GM23338 (cell line): ENCODE results near the gene NTNG1. TPM values are rescaled to one million over a fixed set of nuclear protein-coding genes. Genes with fewer than 3 reads are reported as not detected.

Source experiments
- ATAC-seq: fragments of 200-7000 bp; cut with Tn5 transposase; 3 replicates; pipeline ENCODE4 v1.9.1; 2020
- DNase-seq: peaks from one replicate; pipeline ENCODE4 v3.0.0-alpha.2; 2015; ENCODE audit warnings: low spot score
- H2AFZ ChIP-seq: fragments of 200-600 bp; sonication (generic); 2 replicates; pipeline ENCODE4 v1.8.0; 2016; ENCODE audit warnings: antibody characterized with exemption, mild to moderate bottlenecking, moderate library complexity
- H3F3A ChIP-seq: fragments of 200-600 bp; sonication (generic); replicated peaks from 2 replicates; pipeline ENCODE4 v1.8.0; 2017; ENCODE audit warnings: antibody characterized with exemption, mixed run types, low read depth
- H3K27ac ChIP-seq: fragments of 200-600 bp; sonication (generic); 2 replicates; pipeline ENCODE4 v1.6.1; 2016; ENCODE audit warnings: low read depth
- H3K27me3 ChIP-seq: fragments of 200-600 bp; sonication (generic); 2 replicates; pipeline ENCODE4 v1.8.0; 2016; ENCODE audit warnings: mild to moderate bottlenecking, mixed run types, moderate library complexity; ENCODE audit not compliant: insufficient read depth
- H3K36me3 ChIP-seq: fragments of 200-600 bp; sonication (generic); 2 replicates; pipeline ENCODE4 v1.8.0; 2016; ENCODE audit warnings: mild to moderate bottlenecking; ENCODE audit not compliant: insufficient read depth
- H3K4me1 ChIP-seq: fragments of 200-600 bp; sonication (generic); 2 replicates; pipeline ENCODE4 v1.8.0; 2016; ENCODE audit warnings: mild to moderate bottlenecking, moderate library complexity; ENCODE audit not compliant: insufficient read depth
- H3K4me2 ChIP-seq: fragments of 200-600 bp; sonication (generic); 2 replicates; pipeline ENCODE4 v1.7.1; 2017; ENCODE audit warnings: mixed run types
- H3K4me3 ChIP-seq: fragments of 200-600 bp; sonication (generic); 2 replicates; pipeline ENCODE4 v1.6.1; 2016; ENCODE audit warnings: mixed run types
- H3K79me2 ChIP-seq: fragments of 200-600 bp; sonication (generic); replicated peaks from 2 replicates; pipeline ENCODE4 v1.8.0; 2017; ENCODE audit warnings: mild to moderate bottlenecking; ENCODE audit not compliant: insufficient read depth
- H3K9me2 ChIP-seq: fragments of 200-600 bp; sonication (generic); 2 replicates; pipeline ENCODE4 v1.8.0; 2017; ENCODE audit not compliant: insufficient read depth
- H4K20me1 ChIP-seq: fragments of 200-600 bp; sonication (generic); replicated peaks from 2 replicates; pipeline ENCODE4 v1.8.0; 2017; ENCODE audit warnings: mild to moderate bottlenecking; ENCODE audit not compliant: insufficient read depth
- H3K27ac Mint-ChIP-seq: 2 replicates; pipeline ENCODE4 v1.8.0; 2020; ENCODE audit warnings: inconsistent platforms, mild to moderate bottlenecking, moderate library complexity, mixed read lengths
- H3K27me3 Mint-ChIP-seq: 3 replicates; pipeline ENCODE4 v1.8.0; 2022; ENCODE audit warnings: low read depth, mild to moderate bottlenecking, moderate library complexity, mixed read lengths, inconsistent platforms; ENCODE audit not compliant: insufficient read depth, poor library complexity
- H3K36me3 Mint-ChIP-seq: 3 replicates; pipeline ENCODE4 v1.8.0; 2021; ENCODE audit warnings: low read depth, mild to moderate bottlenecking, inconsistent platforms, moderate library complexity, mixed read lengths
- H3K4me1 Mint-ChIP-seq: 3 replicates; pipeline ENCODE4 v1.8.0; 2020; ENCODE audit warnings: mild to moderate bottlenecking, inconsistent platforms, mixed read lengths
- H3K4me3 Mint-ChIP-seq: 3 replicates; pipeline ENCODE4 v1.8.0; 2021; ENCODE audit warnings: moderate library complexity, mild to moderate bottlenecking, inconsistent platforms, mixed read lengths
- H3K9me3 Mint-ChIP-seq: 3 replicates; pipeline ENCODE4 v1.8.0; 2020; ENCODE audit warnings: moderate library complexity, mild to moderate bottlenecking, inconsistent platforms, mixed read lengths
- CREB1 ChIP-seq: fragments of 250-450 bp; sonication (Bioruptor Pico); IDR thresholded peaks from 2 replicates; pipeline ENCODE4 v1.5.0; 2020; ENCODE audit warnings: low read depth, mild to moderate bottlenecking, moderate library complexity
- EZH2 ChIP-seq: fragments of 200-600 bp; sonication (generic); IDR thresholded peaks from one replicate; pipeline ENCODE4 v1.8.0; 2017; ENCODE audit warnings: antibody characterized with exemption, mild to moderate bottlenecking, low read depth; ENCODE audit not compliant: unreplicated experiment
- EZH2phosphoT487 ChIP-seq: fragments of 200-600 bp; sonication (generic); IDR thresholded peaks from one replicate; pipeline ENCODE4 v1.8.1; 2018; ENCODE audit warnings: antibody characterized with exemption; ENCODE audit not compliant: unreplicated experiment
- JUNB ChIP-seq: IDR thresholded peaks from one replicate; pipeline ENCODE4 v1.6.1; 2016; ENCODE audit warnings: antibody characterized with exemption; ENCODE audit not compliant: unreplicated experiment
- NANOG ChIP-seq: IDR thresholded peaks from 2 replicates; pipeline ENCODE4 v1.6.1; 2016; ENCODE audit warnings: antibody characterized with exemption, borderline replicate concordance
- POLR2AphosphoS5 ChIP-seq: IDR thresholded peaks from 2 replicates; pipeline ENCODE4 v1.6.1; 2016; ENCODE audit warnings: antibody characterized with exemption, low read depth
- STAT1 ChIP-seq: IDR thresholded peaks from one replicate; pipeline ENCODE4 v1.6.1; 2016; ENCODE audit warnings: antibody characterized with exemption; ENCODE audit not compliant: unreplicated experiment
- ZNF114 ChIP-seq: fragments of 250-450 bp; sonication (Bioruptor Pico); IDR thresholded peaks from 2 replicates; pipeline ENCODE4 v1.5.0; 2020; ENCODE audit warnings: mild to moderate bottlenecking, moderate library complexity
- ZNF331 ChIP-seq: fragments of 250-450 bp; sonication (Bioruptor Pico); IDR thresholded peaks from 2 replicates; pipeline ENCODE4 v1.5.0; 2020; ENCODE audit warnings: low read depth, mild to moderate bottlenecking, moderate library complexity
- polyA plus RNA-seq: library from polyadenylated mRNA; unstranded; fragments of >200 nt; fragmentation: Nextera tagmentation; extraction: Ambion mirVana; gene quantifications from 2 replicates; pipeline ENCODE4 v1.2.1, GENCODE V29; 2016
- total RNA-seq: library from RNA; depleted of rRNA; stranded (reverse); fragments of >200 nt; shearing (Covaris generic); gene quantifications from 2 replicates; pipeline ENCODE4 v1.2.3, GENCODE V29; 2014
- TF ChIP-seq, protein P1 (sequence below), 2 experiments: fragments of 200-600 bp in 1 of 2; sonication (generic) in 1 of 2; conservative IDR thresholded peaks; 2 replicates each; pipeline versions ENCODE4 v1.5.1 to v1.6.1; 2016 to 2017; ENCODE audit warnings: antibody characterized with exemption in 2 of 2, low read depth in 2 of 2, mild to moderate bottlenecking in 2 of 2, moderate library complexity in 1 of 2
- TF ChIP-seq, protein P2 (sequence below): fragments of 250-450 bp; sonication (Bioruptor Pico); IDR thresholded peaks from 2 replicates; pipeline ENCODE4 v1.5.0; 2020; ENCODE audit warnings: mild to moderate bottlenecking, moderate library complexity
- TF ChIP-seq, protein P3 (sequence below): IDR thresholded peaks from one replicate; pipeline ENCODE4 v1.6.1; 2018; ENCODE audit warnings: antibody characterized with exemption; ENCODE audit not compliant: unreplicated experiment
- TF ChIP-seq, protein P4 (sequence below): IDR thresholded peaks from 2 replicates; pipeline ENCODE4 v1.6.1; 2016; ENCODE audit warnings: antibody characterized with exemption

NTNG1 gene
- total and polyA plus RNA-seq, 2 experiments from 2014 or later: 7.2 to 10.3 TPM

DNA sequence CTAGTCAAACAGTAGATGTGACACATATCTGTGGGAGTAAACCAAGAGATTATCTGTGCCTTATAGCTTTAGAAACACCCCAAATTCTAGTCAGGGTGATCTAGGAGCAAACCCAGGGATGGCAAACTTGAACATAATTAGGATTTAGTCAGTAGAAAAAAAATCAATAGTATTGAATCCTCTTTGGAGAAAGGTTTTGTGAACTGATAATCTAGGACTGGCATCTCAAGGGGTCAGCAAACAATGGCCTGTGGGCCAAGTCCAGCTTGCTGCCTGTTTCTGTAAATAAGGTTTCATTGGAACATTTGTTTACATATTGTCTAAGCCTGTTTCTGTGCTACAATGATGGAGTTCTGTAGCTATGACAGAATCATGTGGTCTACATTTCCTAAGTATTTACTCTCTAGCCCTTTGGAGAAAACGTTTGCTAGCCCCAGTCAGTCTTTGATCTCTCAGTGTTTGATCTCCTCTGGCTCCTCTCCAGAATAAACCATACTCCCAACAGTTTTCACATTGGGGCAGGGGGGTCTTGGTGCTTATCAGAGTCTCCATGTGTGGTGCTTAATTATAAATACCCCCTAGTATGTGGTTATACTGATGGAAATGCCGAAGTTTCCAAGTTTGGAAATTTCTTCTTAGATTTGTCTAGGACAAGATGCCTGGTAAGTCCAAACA, 385.8 kb downstream of the NTNG1 start:
- Mint-ChIP-seq H3K4me1 (peaks cover 18% of the 10 kb centered on the region), H3K9me3 (no peaks in the 10 kb centered on the region), H3K27ac (no peak overlapping the region), H3K27me3 (no peaks in the 10 kb centered on the region), H3K36me3 (no peaks in the 10 kb centered on the region), H3K4me3 (no peak overlapping the region)
- ATAC-seq (no peak), DNase-seq (no peak)
- H3K4me2 ChIP-seq: no peak overlapping the region
- no peak overlapping the region for H3K27ac ChIP-seq
- H3K36me3 ChIP-seq: no peaks in the 10 kb centered on the region
- H3K9me2 ChIP-seq: peaks cover 7% of the 10 kb centered on the region
- H3K27me3 ChIP-seq: no peaks in the 10 kb centered on the region
- H3K4me1 ChIP-seq: peaks cover 9% of the 10 kb centered on the region
- H2AFZ ChIP-seq: no peak overlapping the region
- no peaks in the 10 kb centered on the region for H3K79me2 ChIP-seq
- H3F3A ChIP-seq: no peaks in the 10 kb centered on the region
- H3K4me3 ChIP-seq: no peak overlapping the region
- TF ChIP-seq, protein P1, sequence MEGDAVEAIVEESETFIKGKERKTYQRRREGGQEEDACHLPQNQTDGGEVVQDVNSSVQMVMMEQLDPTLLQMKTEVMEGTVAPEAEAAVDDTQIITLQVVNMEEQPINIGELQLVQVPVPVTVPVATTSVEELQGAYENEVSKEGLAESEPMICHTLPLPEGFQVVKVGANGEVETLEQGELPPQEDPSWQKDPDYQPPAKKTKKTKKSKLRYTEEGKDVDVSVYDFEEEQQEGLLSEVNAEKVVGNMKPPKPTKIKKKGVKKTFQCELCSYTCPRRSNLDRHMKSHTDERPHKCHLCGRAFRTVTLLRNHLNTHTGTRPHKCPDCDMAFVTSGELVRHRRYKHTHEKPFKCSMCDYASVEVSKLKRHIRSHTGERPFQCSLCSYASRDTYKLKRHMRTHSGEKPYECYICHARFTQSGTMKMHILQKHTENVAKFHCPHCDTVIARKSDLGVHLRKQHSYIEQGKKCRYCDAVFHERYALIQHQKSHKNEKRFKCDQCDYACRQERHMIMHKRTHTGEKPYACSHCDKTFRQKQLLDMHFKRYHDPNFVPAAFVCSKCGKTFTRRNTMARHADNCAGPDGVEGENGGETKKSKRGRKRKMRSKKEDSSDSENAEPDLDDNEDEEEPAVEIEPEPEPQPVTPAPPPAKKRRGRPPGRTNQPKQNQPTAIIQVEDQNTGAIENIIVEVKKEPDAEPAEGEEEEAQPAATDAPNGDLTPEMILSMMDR (conservative IDR thresholded peaks at IDR 0.05; ENCODE audit: low read depth in 2 of 2): no peak
- TF ChIP-seq, protein P2, sequence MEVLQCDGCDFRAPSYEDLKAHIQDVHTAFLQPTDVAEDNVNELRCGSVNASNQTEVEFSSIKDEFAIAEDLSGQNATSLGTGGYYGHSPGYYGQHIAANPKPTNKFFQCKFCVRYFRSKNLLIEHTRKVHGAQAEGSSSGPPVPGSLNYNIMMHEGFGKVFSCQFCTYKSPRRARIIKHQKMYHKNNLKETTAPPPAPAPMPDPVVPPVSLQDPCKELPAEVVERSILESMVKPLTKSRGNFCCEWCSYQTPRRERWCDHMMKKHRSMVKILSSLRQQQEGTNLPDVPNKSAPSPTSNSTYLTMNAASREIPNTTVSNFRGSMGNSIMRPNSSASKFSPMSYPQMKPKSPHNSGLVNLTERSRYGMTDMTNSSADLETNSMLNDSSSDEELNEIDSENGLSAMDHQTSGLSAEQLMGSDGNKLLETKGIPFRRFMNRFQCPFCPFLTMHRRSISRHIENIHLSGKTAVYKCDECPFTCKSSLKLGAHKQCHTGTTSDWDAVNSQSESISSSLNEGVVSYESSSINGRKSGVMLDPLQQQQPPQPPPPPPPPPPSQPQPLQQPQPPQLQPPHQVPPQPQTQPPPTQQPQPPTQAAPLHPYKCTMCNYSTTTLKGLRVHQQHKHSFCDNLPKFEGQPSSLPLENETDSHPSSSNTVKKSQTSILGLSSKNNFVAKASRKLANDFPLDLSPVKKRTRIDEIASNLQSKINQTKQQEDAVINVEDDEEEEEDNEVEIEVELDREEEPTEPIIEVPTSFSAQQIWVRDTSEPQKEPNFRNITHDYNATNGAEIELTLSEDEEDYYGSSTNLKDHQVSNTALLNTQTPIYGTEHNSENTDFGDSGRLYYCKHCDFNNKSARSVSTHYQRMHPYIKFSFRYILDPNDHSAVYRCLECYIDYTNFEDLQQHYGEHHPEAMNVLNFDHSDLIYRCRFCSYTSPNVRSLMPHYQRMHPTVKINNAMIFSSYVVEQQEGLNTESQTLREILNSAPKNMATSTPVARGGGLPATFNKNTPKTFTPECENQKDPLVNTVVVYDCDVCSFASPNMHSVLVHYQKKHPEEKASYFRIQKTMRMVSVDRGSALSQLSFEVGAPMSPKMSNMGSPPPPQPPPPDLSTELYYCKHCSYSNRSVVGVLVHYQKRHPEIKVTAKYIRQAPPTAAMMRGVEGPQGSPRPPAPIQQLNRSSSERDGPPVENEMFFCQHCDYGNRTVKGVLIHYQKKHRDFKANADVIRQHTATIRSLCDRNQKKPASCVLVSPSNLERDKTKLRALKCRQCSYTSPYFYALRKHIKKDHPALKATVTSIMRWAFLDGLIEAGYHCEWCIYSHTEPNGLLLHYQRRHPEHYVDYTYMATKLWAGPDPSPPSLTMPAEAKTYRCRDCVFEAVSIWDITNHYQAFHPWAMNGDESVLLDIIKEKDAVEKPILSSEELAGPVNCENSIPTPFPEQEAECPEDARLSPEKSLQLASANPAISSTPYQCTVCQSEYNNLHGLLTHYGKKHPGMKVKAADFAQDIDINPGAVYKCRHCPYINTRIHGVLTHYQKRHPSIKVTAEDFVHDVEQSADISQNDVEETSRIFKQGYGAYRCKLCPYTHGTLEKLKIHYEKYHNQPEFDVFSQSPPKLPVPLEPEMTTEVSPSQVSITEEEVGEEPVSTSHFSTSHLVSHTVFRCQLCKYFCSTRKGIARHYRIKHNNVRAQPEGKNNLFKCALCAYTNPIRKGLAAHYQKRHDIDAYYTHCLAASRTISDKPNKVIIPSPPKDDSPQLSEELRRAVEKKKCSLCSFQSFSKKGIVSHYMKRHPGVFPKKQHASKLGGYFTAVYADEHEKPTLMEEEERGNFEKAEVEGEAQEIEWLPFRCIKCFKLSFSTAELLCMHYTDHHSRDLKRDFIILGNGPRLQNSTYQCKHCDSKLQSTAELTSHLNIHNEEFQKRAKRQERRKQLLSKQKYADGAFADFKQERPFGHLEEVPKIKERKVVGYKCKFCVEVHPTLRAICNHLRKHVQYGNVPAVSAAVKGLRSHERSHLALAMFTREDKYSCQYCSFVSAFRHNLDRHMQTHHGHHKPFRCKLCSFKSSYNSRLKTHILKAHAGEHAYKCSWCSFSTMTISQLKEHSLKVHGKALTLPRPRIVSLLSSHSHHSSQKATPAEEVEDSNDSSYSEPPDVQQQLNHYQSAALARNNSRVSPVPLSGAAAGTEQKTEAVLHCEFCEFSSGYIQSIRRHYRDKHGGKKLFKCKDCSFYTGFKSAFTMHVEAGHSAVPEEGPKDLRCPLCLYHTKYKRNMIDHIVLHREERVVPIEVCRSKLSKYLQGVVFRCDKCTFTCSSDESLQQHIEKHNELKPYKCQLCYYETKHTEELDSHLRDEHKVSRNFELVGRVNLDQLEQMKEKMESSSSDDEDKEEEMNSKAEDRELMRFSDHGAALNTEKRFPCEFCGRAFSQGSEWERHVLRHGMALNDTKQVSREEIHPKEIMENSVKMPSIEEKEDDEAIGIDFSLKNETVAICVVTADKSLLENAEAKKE (CRISPR knock-in tag): no peak
- TF ChIP-seq NANOG (no peak), ZNF331 (no peak), POLR2AphosphoS5 (no peak), CREB1 (CRISPR knock-in tag) (no peak), JUNB (no peak), EZH2 (no peak), EZH2phosphoT487 (no peak), ZNF114 (no peak), STAT1 (no peak)
- TF ChIP-seq, protein P3, sequence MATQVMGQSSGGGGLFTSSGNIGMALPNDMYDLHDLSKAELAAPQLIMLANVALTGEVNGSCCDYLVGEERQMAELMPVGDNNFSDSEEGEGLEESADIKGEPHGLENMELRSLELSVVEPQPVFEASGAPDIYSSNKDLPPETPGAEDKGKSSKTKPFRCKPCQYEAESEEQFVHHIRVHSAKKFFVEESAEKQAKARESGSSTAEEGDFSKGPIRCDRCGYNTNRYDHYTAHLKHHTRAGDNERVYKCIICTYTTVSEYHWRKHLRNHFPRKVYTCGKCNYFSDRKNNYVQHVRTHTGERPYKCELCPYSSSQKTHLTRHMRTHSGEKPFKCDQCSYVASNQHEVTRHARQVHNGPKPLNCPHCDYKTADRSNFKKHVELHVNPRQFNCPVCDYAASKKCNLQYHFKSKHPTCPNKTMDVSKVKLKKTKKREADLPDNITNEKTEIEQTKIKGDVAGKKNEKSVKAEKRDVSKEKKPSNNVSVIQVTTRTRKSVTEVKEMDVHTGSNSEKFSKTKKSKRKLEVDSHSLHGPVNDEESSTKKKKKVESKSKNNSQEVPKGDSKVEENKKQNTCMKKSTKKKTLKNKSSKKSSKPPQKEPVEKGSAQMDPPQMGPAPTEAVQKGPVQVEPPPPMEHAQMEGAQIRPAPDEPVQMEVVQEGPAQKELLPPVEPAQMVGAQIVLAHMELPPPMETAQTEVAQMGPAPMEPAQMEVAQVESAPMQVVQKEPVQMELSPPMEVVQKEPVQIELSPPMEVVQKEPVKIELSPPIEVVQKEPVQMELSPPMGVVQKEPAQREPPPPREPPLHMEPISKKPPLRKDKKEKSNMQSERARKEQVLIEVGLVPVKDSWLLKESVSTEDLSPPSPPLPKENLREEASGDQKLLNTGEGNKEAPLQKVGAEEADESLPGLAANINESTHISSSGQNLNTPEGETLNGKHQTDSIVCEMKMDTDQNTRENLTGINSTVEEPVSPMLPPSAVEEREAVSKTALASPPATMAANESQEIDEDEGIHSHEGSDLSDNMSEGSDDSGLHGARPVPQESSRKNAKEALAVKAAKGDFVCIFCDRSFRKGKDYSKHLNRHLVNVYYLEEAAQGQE: no peak
- TF ChIP-seq, protein P4, sequence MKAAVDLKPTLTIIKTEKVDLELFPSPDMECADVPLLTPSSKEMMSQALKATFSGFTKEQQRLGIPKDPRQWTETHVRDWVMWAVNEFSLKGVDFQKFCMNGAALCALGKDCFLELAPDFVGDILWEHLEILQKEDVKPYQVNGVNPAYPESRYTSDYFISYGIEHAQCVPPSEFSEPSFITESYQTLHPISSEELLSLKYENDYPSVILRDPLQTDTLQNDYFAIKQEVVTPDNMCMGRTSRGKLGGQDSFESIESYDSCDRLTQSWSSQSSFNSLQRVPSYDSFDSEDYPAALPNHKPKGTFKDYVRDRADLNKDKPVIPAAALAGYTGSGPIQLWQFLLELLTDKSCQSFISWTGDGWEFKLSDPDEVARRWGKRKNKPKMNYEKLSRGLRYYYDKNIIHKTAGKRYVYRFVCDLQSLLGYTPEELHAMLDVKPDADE: no peak
- H4K20me1 ChIP-seq: no peaks in the 10 kb centered on the region; the same call in 1 of the 2 replicates
